GM12872 (cell line): ENCODE measurements around the gene ARHGEF4.

Experiments
- CTCF ChIP-seq: IDR thresholded peaks from 3 replicates; pipeline ENCODE4 v1.5.1; 2011; ENCODE audit warnings: low read depth, mild to moderate bottlenecking, low read length, moderate library complexity; ENCODE audit not compliant: insufficient read depth

ARHGEF4 gene

GRCh38 chr2:130836501-130837174, at the start of gene ARHGEF4:
Gene ARHGEF4 (plus strand): TSS chr2:130836914. CDS start chr2:130836954, 40 bp downstream.
- TF ChIP-seq CTCF = no peak

GRCh38 chr2:130787841-130788240, 48.9 kb upstream of the ARHGEF4 start:
- no peak for TF ChIP-seq CTCF

GRCh38 chr2:130790312-130790711, 46.4 kb upstream of the ARHGEF4 start:
- no peak for TF ChIP-seq CTCF

GRCh38 chr2:130790804-130791616, 45.7 kb upstream of the ARHGEF4 start:
- no peak for TF ChIP-seq CTCF

GRCh38 chr2:130791617-130791939, 45.1 kb upstream of the ARHGEF4 start:
- no peak for TF ChIP-seq CTCF

- no peak for TF ChIP-seq CTCF
These were observed 41.3 kb upstream of the ARHGEF4 start for GRCh38 chr2:130795431-130795830.

- TF ChIP-seq CTCF = no peak
These were observed 40.4 kb upstream of the ARHGEF4 start for GRCh38 chr2:130796290-130796689.
